ENCODE results near the gene ALPP.
"Not testable (repeated sequence)": the region's sequence is repeated elsewhere in the genome, so short reads cannot be mapped to it uniquely, and the experiment has no call there.

Gene ALPP

GRCh38 chr2:232422051-232422450 lies 43.5 kb downstream of the ALPP start:
- TF ChIP-seq, protein P1, sequence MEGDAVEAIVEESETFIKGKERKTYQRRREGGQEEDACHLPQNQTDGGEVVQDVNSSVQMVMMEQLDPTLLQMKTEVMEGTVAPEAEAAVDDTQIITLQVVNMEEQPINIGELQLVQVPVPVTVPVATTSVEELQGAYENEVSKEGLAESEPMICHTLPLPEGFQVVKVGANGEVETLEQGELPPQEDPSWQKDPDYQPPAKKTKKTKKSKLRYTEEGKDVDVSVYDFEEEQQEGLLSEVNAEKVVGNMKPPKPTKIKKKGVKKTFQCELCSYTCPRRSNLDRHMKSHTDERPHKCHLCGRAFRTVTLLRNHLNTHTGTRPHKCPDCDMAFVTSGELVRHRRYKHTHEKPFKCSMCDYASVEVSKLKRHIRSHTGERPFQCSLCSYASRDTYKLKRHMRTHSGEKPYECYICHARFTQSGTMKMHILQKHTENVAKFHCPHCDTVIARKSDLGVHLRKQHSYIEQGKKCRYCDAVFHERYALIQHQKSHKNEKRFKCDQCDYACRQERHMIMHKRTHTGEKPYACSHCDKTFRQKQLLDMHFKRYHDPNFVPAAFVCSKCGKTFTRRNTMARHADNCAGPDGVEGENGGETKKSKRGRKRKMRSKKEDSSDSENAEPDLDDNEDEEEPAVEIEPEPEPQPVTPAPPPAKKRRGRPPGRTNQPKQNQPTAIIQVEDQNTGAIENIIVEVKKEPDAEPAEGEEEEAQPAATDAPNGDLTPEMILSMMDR (IDR thresholded peaks at IDR 0.05; ENCODE audit: low read length, missing control alignments), result no peak
- no peak overlapping the region for H3K4me3 ChIP-seq (replicated peaks; ENCODE audit: low read depth, low read length)

GRCh38 chr2:232422996-232423395 lies 44.4 kb downstream of the ALPP start:
- H3K4me3 ChIP-seq (replicated peaks; ENCODE audit: low read depth, low read length); DNase-seq (ENCODE audit: low read depth): not testable (repeated sequence)

More at GRCh38 chr2:232422051-232422450, 43.5 kb downstream of the ALPP start:
- DNase-seq (ENCODE audit: low read depth), result no peak

- not testable (repeated sequence) for H3K4me3 ChIP-seq (replicated peaks; ENCODE audit: low read depth, low read length); DNase-seq (ENCODE audit: low read depth)
Observed at GRCh38 chr2:232423407-232423806, 44.9 kb downstream of the ALPP start.

GRCh38 chr2:232431705-232432590 lies 53.4 kb downstream of the ALPP start:
- TF ChIP-seq, protein P1 (IDR thresholded peaks at IDR 0.05; ENCODE audit: low read length, missing control alignments), result no peak
- no peak for DNase-seq (ENCODE audit: low read depth)
- no peak overlapping the region for H3K4me3 ChIP-seq (replicated peaks; ENCODE audit: low read depth, low read length)
